DND-41 (cell line): Measurements from ENCODE around the gene SRPK2.

Source experiments
- ATAC-seq: fragments of 200-7000 bp; cut with Tn5 transposase; 3 replicates; pipeline ENCODE4 v1.9.1; 2021; ENCODE audit warnings: low read depth; ENCODE audit not compliant: insufficient read depth
- DNase-seq: peaks from one replicate; pipeline ENCODE4 v3.0.0-alpha.2; 2020
- H2AFZ ChIP-seq: 2 replicates; pipeline ENCODE4 v1.6.0; 2012; ENCODE audit warnings: low read depth, low read length
- H3K27ac ChIP-seq: 2 replicates; pipeline ENCODE4 v1.5.1; 2012; ENCODE audit warnings: low read length, inconsistent platforms
- H3K27me3 ChIP-seq: fragments of 200-600 bp; sonication (generic); 2 replicates; pipeline ENCODE4 v1.6.0; 2012; ENCODE audit warnings: low read length, mild to moderate bottlenecking, inconsistent platforms; ENCODE audit not compliant: insufficient read depth, poor library complexity
- H3K36me3 ChIP-seq: 2 replicates; pipeline ENCODE4 v1.5.1; 2012; ENCODE audit warnings: low read length, inconsistent platforms; ENCODE audit not compliant: insufficient read depth
- H3K4me1 ChIP-seq: 2 replicates; pipeline ENCODE4 v1.5.1; 2012; ENCODE audit warnings: mild to moderate bottlenecking, low read length; ENCODE audit not compliant: insufficient read depth
- H3K4me2 ChIP-seq: 2 replicates; pipeline ENCODE4 v1.6.0; 2012; ENCODE audit warnings: mild to moderate bottlenecking, moderate library complexity, low read length, inconsistent platforms; ENCODE audit not compliant: insufficient read depth
- H3K4me3 ChIP-seq, 2 experiments: fragments of 200-600 bp in 1 of 2; shearing (Covaris generic) in 1 of 2; 2 replicates each; pipeline ENCODE4 v1.5.1; 2012 to 2016; ENCODE audit warnings: inconsistent platforms in 2 of 2, low read length in 2 of 2, mild to moderate bottlenecking in 2 of 2, low read depth in 1 of 2, moderate library complexity in 1 of 2
- H3K79me2 ChIP-seq: 2 replicates; pipeline ENCODE4 v1.6.0; 2012; ENCODE audit warnings: low read length, inconsistent platforms; ENCODE audit not compliant: insufficient read depth
- H3K9ac ChIP-seq: 2 replicates; pipeline ENCODE4 v1.6.0; 2012; ENCODE audit warnings: low read depth, mild to moderate bottlenecking, inconsistent platforms, low read length, moderate library complexity
- H3K9me3 ChIP-seq: 2 replicates; pipeline ENCODE4 v1.5.1; 2012; ENCODE audit warnings: low read length, moderate library complexity, mild to moderate bottlenecking, inconsistent platforms; ENCODE audit not compliant: insufficient read depth, severe bottlenecking
- H4K20me1 ChIP-seq: 2 replicates; pipeline ENCODE4 v1.6.0; 2012; ENCODE audit warnings: low read length; ENCODE audit not compliant: insufficient read depth
- EZH2 ChIP-seq: IDR thresholded peaks from 3 replicates; pipeline ENCODE4 v1.6.1; 2012; ENCODE audit warnings: borderline replicate concordance, low read depth, mild to moderate bottlenecking, moderate library complexity, low read length, inconsistent platforms; ENCODE audit not compliant: severe bottlenecking
- TF ChIP-seq, protein P1 (sequence below): IDR thresholded peaks from 2 replicates; pipeline ENCODE4 v1.5.1; 2012; ENCODE audit warnings: borderline replicate concordance, low read length, moderate library complexity, mild to moderate bottlenecking; ENCODE audit not compliant: poor library complexity, severe bottlenecking; ENCODE audit errors: extremely low read depth

Gene SRPK2

DNA sequence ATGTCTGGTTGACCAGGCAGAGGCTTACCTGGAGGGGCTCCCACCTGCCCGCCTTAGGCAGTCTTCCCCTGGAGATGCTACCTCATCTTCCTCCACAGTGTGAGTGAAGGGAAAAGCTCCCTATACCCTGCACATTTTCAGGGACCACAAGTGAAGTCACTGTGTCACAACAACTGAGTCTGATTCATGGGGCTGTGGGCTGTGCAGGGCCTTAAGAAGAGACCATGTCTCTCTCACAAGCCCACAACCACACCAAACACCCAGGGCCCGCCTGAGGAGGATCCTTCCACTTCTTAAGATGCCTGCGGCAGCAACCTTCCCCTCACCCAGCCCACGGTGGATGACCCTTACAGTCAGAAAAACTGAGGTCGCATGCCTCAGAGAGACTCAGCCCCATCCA lies 256.4 kb downstream of the SRPK2 start:
- Histone ChIP-seq H2AFZ (no peak overlapping the region), H3K4me2 (no peak overlapping the region), H4K20me1 (peaks cover 91% of the 10 kb centered on the region), H3K27ac (no peak overlapping the region), H3K27me3 (no peaks in the 10 kb centered on the region), H3K4me3 (no peak overlapping the region), H3K36me3 (peaks cover 99% of the 10 kb centered on the region), H3K9me3 (no peaks in the 10 kb centered on the region), H3K9ac (no peak overlapping the region), H3K4me1 (no peaks in the 10 kb centered on the region), H3K79me2 (peaks cover 99% of the 10 kb centered on the region)
- ATAC-seq (no peak), DNase-seq (no peak)
- no peak for TF ChIP-seq EZH2
- TF ChIP-seq, protein P1, sequence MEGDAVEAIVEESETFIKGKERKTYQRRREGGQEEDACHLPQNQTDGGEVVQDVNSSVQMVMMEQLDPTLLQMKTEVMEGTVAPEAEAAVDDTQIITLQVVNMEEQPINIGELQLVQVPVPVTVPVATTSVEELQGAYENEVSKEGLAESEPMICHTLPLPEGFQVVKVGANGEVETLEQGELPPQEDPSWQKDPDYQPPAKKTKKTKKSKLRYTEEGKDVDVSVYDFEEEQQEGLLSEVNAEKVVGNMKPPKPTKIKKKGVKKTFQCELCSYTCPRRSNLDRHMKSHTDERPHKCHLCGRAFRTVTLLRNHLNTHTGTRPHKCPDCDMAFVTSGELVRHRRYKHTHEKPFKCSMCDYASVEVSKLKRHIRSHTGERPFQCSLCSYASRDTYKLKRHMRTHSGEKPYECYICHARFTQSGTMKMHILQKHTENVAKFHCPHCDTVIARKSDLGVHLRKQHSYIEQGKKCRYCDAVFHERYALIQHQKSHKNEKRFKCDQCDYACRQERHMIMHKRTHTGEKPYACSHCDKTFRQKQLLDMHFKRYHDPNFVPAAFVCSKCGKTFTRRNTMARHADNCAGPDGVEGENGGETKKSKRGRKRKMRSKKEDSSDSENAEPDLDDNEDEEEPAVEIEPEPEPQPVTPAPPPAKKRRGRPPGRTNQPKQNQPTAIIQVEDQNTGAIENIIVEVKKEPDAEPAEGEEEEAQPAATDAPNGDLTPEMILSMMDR: no peak

DNA sequence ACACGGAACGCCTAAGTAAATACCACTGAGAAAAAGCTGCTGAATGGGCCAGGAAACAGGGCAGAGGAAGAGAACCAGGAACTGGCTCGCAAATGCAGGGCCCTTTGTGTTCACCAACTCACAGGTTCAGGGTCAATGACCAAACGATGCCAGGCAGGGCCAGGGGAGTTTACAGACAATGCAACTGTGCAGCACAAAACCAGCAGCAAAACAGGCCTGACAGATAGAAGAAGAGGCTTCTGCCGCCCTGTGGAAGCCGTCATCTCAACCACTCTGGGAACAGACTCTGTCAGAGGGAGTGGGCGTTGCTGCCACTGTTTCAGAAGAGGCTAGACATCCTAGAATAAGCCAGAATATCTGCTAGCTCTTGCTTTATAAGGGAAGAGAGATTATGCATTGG lies 256.8 kb downstream of the SRPK2 start:
- no peak overlapping the region for H2AFZ ChIP-seq
- H3K79me2 ChIP-seq: peaks cover 99% of the 10 kb centered on the region
- H3K4me1 ChIP-seq: no peaks in the 10 kb centered on the region

DNA sequence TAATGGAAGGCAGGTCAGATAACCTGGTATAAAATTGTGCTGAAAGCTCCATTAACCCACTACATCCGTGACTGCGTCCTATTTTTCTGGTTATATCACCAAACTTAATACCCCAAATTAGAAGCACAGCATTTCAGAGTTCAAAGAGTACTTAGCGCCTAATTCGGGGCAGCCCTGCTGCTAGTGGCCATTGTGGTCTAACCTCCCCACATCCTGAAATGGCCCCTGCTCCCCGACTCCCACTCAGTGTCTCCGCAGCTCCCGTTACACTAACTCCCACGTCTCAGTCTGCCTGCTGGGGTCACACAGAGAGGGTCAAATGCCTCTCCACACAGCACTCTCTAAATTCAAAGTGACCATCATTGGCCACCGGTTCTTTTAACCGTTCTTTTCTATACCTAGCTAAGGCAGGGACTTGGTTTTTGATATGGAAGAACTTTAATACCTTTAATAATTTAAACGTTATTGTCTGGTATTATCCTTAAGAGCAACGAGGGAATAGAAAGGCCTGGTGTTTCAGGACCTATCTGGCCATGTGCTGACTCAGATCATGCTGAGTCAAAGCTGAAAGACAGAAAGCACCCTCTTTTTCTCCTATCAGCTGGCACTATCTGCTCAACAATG lies 257.6 kb downstream of the SRPK2 start:
- peaks cover 99% of the 10 kb centered on the region for H3K79me2 ChIP-seq
- ATAC-seq (no peak), DNase-seq (no peak)
- no peak overlapping the region for H3K27ac ChIP-seq
- no peaks in the 10 kb centered on the region for H3K27me3 ChIP-seq
- H3K36me3 ChIP-seq: peaks cover 99% of the 10 kb centered on the region
- no peak overlapping the region for H3K4me2 ChIP-seq
- no peak overlapping the region for H3K9ac ChIP-seq
- H4K20me1 ChIP-seq: peaks cover 91% of the 10 kb centered on the region
- no peak overlapping the region for H3K4me3 ChIP-seq
- no peaks in the 10 kb centered on the region for H3K9me3 ChIP-seq
- H2AFZ ChIP-seq: no peak overlapping the region
- no peaks in the 10 kb centered on the region for H3K4me1 ChIP-seq
- no peak for TF ChIP-seq EZH2
- TF ChIP-seq, protein P1: no peak

More for the DNA sequence above, 256.8 kb downstream of the SRPK2 start:
- no peaks in the 10 kb centered on the region for H3K9me3 ChIP-seq
- ATAC-seq (no peak), DNase-seq (no peak)
- TF ChIP-seq EZH2: no peak
- TF ChIP-seq, protein P1: no peak
- no peaks in the 10 kb centered on the region for H3K27me3 ChIP-seq
- H3K36me3 ChIP-seq: peaks cover 99% of the 10 kb centered on the region
- peaks cover 91% of the 10 kb centered on the region for H4K20me1 ChIP-seq
- H3K9ac ChIP-seq: no peak overlapping the region
- H3K4me2 ChIP-seq: no peak overlapping the region
- no peak overlapping the region for H3K4me3 ChIP-seq
- H3K27ac ChIP-seq: no peak overlapping the region

DNA sequence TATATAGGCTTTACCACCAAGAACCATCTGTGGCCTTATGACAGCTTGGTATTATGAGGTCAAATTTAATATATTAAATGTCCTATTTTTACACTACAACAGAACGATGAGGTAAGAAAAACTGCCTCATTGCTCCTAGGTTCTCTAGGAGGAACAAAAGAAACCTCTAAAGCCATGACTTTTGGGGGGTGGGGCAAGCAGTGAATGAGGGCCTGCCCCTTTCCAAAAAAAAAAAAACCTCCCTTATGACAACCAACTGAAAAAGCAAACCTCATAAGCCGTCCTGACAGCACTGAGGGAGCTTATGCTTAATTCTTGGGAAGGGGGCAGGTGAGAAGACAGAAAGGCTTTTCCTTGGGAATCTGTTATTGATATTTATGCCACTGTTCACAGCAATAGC lies 258.1 kb downstream of the SRPK2 start:
- ATAC-seq (no peak), DNase-seq (no peak)
- H4K20me1 ChIP-seq: peaks cover 94% of the 10 kb centered on the region
- no peak for TF ChIP-seq EZH2
- TF ChIP-seq, protein P1: no peak
- peaks cover 100% of the 10 kb centered on the region for H3K36me3 ChIP-seq
- H2AFZ ChIP-seq: no peak overlapping the region
- no peaks in the 10 kb centered on the region for H3K27me3 ChIP-seq
- no peaks in the 10 kb centered on the region for H3K4me1 ChIP-seq
- no peak overlapping the region for H3K9ac ChIP-seq
- H3K4me2 ChIP-seq: no peak overlapping the region
- peaks cover 100% of the 10 kb centered on the region for H3K79me2 ChIP-seq
- no peak overlapping the region for H3K4me3 ChIP-seq
- no peak overlapping the region for H3K27ac ChIP-seq
- H3K9me3 ChIP-seq: no peaks in the 10 kb centered on the region
